Stimulated activated CD4-positive, alpha-beta T cell treated with anti-CD3 and anti-CD28 coated beads, Interleukin-4, amount 100 ng/mL, for 4 hours (primary cell): ENCODE results near the gene LRRC38.
"Not testable (repeated sequence)": the region's sequence is repeated elsewhere in the genome, so short reads cannot be mapped to it uniquely, and the experiment has no call there.

ENCODE experiments used
- DNase-seq, 2 experiments: peaks; one replicate each; pipeline ENCODE4 v3.0.0-alpha.2; 2020

LRRC38 gene

DNA sequence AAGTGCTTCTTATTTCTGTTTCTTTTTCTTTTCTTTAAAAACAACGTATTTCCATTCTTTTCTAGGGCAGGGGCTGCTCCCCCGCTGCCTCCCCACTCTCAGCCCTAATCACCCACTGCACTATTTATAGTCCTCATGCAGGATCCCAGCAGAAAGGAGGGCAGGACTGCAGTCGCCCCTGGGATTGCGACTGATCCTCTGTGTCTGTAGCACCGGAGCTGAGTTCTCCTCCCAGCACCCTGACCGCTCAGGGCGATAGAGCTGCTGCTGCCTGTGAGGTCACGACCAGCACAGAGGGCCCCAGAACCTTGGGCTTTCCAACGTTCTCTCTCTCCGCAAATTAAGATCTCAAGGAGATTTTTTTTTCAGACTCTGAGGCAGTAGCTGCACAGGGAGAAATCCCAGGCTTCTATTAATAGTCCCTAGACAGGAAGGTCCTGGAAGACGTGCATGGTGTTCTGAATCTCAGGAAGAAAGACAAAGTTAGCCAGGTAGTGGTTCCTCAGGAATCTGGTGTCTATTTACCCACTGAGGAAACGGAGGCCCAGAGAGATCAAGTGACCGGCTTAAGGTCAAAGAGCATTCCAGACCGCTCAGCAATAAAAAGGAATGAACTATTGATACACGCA is 56.8 kb downstream of the LRRC38 start:
- DNase-seq, result no peak

DNA sequence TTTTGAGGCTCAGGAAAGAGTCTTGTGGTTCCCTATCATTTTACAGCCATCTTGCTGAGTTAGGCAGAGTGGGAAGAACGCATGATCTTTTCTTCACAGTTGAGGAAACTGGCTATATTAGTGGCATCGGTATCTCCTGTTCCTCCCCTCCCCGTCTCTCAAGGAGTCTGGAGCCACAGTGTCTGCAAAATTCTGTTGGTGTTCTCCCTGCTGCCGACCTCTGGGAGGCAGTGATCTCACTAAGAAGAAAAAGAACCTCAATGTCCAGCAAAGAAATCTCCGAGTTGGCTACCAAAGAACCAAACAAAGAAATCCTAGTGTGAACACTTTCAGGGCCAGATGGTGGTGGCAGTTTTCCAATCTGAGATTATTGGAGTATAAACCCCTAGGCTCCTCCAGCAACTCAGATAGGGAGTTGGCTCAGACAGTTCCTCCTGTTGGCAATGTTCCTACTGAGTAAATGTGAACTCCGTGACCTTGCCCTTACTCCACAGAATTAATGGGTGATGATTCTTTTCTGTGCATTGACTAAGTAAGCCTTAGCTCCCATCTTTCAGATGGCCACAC is 62.3 kb downstream of the LRRC38 start:
- DNase-seq, result no peak

DNA sequence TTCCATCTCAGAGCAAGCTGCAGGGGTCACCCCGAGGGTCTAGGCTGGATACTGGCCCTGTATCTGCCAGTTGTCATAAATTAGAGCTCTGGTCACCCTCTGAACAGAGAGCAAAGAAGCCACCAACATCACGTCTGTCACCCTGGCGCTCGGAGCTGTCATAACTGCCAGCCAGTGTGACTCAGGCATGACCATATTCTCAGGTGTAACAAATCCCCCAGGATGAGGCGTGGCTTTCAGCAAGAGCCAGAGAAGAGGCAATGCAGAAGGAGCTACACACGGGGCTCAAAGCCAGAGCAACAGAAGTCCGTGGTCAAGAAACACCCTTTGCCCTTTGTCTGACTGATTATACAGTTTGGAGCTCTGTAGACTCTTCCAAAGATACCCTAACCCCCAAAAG is 63.6 kb downstream of the LRRC38 start:
- DNase-seq, result no peak

DNA sequence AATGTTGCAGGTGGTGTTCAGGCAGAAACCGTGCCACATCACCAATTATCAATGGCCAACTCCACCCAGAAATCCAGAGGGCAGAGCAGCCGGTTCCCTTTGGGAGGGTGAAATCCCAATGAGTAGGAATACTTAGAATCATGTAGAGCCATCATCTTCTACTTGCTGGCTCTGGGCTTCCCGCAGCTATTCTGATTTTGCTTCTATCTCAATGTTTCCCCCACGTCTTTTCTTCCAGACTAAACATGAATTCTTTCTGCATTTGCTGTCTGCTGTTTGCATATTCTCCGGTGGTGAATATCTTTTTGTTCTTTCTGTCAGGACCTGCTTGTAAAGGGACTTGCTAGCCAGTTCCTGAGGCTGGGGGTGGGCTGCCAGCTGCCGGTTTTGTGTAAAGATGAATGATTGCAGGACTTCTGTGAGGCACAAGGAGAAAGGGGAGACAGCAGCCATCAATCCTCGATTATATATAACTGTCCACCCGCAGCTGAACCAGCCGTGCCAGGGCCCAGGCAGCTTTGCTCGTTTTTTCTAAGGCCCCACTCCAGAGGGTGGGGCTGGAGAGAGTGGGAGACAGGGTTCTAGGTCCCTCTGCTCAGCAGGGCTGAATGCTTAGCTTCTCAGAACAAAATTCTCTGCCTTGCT is 70.3 kb downstream of the LRRC38 start:
- no peak for DNase-seq

DNA sequence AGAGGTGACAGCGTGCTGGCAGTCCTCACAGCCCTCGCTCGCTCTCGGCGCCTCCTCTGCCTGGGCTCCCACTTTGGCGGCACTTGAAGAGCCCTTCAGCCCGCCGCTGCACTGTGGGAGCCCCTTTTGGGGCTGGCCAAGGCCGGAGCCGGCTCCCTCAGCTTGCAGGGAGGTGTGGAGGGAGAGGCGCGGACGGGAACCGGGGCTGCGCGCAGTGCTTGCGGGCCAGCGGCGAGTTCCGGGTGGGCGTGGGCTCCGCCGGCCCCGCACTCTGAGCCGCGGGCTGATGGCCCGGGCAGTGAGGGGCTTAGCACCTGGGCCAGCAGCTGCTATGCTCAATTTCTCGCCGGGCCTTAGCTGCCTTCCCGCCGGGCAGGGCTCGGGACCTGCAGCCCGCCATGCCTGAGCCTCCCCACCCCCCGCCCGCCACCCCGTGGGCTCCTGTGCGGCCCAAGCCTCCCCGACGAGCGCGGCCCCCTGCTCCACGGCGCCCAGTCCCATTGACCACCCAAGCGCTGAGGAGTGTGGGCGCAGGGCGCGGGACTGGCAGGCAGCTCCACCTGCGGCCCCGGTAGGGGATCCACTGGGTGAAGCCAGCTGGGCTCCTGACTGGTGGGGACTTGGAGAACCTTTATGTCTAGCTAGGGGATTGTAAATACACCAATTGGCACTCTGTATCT is 74.6 kb downstream of the LRRC38 start:
- not testable (repeated sequence) for DNase-seq

DNA sequence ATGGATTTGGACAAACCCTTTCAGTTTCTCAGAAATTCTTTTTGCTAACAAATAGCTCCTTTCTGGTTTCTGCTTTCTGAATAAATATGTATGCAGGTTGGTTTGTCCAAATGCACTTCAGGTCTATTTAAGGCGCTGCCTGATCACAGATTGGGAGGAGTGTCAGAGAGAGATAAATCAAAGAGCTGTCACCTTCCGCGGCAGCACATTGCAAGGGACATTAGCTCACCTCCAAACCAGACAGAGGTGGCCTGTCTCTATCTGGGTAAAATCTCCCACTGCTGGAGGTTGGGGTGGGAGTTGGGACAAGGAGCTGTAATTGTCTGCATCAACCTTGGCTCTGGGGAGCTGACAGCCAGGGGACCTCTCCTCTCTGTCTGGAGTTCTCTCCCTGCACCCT is 78.3 kb downstream of the LRRC38 start:
- DNase-seq, result no peak

DNA sequence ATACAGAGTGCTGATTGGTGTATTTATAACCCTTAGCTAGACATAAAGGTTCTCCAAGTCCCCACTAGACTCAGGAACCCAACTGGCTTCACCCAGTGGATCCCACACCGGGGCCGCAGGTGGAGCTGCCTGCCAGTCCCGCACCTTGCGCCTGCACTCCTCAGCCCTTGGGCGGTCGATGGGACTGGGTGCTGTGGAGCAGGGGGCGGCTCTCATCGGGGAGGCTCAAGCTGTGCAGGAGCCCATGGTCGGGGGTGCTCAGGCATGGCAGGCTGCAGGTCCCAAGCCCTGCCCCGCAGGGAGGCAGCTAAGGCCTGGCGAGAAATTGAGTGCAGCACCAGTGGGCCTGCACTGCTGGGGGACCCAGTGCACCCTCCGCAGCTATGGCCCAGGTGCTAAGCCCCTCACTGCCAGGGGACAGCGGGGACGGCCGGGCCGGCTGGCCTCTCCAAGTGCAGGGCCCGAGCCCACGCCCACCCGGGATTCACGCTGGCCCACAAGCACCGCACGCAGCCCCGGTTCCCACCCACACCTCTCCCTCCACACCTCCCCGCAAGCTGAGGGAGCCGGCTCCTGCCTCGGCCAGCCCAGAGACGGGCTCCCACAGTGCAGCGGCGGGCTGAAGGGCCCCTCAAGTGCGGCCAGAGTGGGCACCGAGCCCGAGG is 80.0 kb downstream of the LRRC38 start:
- DNase-seq, result not testable (repeated sequence)

DNA sequence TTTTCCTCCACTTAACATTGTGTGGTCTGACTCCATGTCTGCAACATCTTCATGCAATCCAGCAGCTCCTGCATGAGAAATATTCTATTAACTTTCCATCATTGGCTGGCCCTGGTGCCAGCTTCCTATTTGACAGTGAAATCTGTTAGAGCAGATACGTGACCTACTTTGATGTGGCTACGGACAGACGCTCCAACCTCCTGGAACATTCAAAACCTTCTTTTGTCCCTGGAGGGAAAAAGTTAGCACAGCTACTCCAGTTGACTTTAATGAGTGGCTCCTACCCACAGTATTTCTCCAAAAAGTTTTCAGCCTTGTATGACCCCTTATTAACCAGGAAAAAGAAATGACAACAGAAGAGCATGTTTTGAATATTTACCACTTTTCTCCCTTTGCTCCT is 81.6 kb downstream of the LRRC38 start:
- DNase-seq, result no peak

DNA sequence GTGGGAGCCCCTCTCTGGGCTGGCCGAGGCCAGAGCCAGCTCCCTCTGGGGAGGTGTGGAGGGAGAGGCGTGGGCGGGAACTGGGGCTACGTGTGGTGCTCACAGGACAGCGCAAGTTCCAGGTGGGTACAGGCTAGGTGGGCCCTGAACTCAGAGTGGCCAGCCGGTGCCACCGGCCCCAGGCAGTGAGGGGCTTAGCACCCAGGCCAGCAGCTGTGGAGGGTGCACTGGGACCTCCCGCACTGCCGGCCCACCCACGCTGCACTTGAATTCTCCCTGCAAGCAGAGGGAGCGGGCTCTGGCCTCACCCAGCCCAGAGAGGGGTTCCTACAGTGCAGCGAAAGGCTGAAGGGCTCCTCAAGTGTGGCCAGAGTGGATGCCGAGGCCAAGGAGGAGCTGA is 83.3 kb downstream of the LRRC38 start:
- DNase-seq, result no peak
